Measurements from ENCODE around the gene LRRC25.

The LRRC25 gene

DNA sequence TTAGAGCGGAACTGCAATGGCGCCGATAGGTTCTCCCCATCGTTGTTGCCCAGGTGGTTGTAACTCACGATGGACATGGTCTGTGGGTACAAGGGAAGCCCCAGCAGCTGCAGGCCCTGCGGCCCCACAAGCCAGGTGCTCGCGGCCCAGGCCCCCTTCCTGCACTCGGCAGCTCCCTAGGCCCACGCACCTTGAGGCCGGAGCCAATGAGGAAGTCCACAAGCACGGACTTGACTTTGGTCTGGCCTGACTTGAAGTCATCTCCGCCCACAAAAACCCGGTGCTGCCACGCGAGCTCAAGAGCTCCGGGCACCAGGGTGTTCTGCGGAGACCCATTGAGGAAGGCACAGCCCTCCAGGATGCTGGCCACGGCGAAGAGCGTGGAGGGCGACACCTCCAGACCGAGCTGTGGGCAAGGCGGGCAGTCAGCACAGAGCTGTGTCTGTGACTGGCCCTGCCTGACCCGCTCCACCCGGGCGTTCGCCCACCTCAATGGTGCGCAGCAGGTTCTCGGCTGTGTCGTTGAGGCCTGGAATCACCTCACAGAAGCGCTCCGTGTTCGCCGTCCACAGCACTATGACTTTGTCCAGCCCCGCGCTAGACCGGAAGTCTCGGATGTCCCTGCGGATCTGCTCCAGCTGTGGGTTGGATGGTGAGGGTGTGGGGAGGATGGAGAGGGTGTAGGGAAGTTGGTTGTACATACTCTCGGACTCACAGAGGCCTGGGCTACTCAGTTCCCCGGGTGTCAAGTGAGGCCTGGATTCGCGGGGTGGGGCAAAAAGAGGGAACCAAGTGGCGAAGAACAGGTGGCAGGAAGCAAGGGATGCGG is 38.6 kb upstream of the LRRC25 start:
- no peak for DNase-seq

DNA sequence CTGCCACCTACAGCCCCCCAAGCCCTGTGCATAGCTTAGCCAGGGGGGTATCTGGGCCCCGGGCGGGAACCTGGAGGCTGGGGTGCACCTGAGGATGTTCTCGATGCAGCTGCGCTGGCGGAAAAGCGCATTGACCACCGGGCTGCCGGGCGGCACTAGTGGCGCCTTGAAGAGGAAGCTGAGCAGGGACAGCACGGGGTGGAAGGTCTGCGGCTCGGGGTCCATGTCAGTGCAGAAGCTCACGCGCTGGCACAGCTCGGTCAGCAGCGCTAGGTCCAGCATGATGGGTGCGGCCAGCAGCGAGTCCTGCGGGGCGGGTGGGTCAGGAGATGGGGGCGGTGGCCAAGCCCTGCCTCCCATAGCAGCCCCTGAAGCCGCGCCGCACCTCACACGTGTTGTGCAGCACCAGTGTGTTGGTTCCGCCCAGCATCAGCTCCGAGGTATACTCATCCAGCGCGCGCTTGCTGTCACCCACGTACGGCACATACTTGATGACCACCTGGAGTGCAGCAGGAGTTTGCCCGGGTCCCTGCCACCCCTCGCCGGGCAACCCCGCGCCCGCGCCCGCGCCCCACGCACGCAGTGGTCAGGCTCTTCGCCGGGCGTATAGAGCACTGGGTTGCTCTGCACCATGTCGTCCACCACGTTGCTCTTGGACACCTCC is 37.9 kb upstream of the LRRC25 start:
- no peak for DNase-seq

DNA sequence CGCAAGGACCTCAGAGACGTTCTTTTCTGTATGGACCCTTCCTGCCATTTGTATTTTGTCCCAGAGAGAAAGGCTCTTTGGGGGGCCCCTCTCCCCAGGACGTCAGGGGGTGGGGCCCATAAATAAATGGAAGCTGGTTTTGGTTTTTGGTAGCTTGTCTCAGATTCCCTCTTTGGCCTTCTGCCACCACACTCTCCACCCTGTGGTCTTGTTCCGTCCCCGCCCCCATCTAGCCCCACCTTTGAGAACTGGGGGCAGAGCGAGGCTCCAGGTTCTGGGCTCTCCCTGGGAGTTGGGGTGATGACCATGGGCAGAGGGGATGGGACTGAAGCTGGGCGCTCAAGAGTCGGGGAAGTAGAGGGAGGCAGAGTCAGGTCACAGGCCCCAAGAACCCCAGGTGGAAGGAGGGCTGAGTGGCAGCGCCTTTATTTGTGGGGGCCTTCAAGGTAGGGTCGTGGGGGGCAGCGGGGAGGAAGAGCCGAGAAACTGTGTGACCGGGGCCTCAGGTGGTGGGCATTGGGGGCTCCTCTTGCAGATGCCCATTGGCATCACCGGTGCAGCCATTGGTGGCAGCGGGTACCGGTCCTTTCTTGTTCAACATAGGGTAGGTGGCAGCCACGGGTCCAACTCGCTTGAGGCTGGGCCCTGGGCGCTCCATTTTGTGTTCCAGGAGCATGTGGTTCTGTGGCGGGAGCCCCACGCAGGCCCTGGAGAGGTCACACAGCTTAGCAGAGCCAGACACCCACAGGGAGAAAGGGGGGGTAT is 37.2 kb upstream of the LRRC25 start:
- no peak for DNase-seq

DNA sequence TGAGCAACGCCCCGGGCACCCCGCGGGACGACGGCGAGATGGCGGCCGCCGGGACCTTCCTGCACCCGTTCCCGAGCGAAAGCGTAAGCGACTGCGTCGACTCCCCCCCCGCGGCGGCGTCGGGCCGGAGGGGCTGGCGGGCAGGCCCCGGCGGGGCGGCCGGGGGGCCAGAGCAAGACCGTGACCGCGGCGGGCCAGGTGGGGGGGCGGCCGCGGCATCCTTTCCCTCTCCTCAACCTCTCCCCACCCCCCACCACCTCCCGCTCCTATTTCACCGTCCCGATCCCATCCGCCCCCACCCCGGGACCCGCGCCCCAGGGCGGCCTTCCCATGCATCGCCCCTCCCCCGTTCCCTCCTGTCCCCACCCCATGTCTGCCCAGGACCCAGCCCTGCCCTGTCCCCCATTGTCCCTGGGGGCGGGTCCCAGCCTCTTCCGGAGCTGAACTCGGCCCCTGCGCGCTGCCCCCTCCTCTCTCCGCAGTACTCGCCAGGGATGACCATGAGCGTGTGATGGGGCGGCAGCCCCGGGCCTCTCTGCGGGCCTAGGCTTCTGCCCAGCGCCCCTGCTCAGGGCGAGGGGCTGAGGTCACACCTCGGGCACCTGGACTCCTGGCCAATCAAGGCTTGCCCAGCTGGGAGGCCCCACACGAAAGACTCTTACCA is 36.4 kb upstream of the LRRC25 start:
- DNase-seq: no peak

DNA sequence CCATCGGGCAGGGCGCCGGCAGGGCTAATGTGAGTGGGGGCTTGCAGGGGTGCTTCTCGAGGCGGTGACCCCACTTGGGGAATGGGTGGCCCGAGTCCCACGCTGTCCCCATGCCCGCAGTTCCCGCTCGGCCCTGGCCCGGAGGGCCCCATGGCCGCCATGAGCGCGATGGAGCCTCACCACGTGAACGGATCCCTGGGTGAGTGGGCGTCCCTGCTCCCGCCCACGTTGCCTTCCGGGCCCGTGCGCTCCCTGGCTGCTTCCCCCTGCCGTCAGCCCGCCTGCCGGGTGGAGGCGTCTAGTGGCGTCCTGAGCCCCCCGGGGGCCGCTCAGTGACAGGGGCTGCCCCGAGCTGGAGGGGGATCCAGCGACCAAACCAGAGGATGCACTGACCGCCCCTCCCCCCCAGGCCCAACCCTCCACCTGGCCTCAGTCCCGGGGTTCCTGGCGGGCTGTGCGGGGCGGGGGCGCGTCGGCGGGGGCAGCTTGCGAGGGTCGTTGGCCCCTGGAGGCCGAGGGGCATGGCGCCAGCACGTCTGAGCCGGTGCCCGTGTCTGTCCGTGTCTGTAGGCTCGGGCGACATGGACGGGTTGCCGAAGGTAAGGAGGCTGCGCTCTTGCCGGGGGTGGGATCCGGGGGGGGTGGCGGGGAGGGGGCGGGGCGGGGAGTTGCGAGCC is 35.7 kb upstream of the LRRC25 start:
- DNase-seq: no peak

DNA sequence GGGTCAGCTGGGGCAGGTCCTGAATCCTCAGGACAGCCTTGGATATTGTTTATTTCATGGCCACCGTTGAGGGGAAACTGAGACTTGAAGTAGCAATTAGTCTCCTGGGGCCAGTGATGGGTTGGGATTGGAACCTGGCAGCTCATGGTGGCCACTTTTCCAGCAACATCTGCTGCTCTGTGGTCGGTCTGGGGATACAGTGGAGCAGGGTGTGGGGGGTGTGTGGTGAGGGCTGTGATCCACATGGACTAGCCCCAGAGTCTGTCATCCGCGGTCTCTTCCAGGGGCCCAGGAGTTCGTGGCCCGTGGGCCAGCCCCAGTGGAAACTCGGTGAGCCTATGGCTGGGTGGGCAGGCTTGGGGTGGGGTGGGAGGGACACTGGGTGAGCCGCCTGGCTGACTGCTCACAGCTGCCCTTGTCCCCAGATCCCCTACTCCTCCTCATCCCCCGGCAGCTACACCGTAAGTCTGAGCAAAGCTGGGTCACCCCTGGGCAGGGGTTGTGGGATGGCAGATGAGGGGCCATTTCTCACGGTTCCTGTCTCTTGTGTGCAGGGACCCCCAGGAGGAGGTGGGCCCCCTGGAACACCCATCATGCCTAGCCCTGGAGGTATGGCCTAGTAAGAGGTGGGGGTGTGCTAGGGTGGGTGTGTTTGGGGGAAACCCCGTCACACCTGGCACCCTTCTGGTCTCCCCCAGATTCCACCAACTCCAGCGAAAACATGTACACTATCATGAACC is 35.0 kb upstream of the LRRC25 start:
- DNase-seq: no peak

DNA sequence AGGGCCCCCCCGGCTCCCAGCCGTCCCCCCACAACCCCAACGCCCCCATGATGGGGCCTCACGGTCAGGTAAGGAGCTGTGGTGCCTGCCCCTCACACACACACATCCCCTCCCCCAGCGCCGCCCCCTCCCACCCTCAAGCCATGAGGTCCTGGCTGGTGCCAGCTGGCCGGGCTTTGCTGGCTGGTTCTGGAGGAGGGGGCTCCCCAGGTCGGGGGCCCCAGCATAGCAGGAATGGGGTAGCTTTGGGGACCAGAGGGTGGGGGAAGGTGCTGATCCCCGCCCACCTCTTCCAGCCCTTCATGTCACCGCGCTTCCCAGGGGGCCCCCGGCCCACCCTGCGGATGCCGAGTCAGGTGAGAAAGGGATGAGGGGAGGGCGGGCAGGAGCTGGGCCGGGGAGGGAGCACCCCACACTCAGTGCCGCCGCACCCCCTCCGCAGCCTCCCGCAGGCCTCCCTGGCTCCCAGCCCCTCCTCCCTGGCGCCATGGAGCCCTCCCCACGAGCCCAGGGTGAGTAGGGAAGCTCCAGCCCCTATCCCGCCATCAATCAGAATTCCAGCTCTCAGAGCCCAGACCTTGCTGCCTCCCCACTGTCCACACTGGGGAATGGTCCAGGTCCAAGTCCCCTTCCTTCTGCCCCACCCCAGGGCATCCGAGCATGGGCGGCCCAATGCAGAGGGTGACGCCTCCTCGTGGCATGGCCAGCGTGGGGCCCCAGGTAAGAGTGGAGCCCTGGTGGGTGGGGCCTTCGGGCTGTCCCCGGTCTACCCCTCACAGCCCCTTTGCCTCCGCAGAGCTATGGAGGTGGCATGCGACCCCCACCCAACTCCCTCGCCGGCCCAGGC is 34.2 kb upstream of the LRRC25 start:
- no peak for DNase-seq

DNA sequence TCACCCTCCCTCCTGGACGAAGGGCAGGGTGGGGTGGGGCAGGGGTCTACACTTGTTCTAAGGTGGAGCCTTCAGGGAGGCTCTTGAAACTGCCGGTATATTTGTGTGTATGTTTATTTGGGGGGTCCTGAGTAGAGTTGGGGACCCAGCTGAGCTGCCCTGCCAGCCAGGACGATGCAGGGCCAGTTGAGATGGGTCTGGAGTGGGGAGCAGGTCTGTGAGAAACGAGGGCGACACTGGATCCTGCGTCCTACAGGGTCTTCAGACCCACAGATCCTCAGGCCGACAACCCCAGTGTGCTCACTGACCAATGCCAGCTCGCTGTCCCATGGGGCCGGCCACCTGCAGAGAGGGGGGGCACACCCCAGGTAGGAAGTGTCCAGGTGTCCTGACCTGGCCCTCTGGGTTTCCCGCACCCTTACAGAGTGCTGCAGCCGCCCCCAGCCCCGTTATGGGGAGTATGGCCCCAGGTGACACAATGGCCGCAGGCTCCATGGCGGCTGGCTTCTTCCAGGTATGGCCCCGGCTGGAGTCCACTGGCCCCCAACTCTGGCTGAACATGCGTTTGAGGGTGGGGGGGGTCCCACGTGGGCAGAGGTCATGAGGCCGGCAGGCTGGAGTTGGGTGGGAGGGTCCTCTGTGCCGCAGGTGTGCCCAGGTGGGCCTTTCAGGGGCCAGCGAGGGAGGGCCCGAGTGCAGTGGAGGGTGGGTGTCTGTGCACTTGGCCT is 33.2 kb upstream of the LRRC25 start:
- no peak for DNase-seq

DNA sequence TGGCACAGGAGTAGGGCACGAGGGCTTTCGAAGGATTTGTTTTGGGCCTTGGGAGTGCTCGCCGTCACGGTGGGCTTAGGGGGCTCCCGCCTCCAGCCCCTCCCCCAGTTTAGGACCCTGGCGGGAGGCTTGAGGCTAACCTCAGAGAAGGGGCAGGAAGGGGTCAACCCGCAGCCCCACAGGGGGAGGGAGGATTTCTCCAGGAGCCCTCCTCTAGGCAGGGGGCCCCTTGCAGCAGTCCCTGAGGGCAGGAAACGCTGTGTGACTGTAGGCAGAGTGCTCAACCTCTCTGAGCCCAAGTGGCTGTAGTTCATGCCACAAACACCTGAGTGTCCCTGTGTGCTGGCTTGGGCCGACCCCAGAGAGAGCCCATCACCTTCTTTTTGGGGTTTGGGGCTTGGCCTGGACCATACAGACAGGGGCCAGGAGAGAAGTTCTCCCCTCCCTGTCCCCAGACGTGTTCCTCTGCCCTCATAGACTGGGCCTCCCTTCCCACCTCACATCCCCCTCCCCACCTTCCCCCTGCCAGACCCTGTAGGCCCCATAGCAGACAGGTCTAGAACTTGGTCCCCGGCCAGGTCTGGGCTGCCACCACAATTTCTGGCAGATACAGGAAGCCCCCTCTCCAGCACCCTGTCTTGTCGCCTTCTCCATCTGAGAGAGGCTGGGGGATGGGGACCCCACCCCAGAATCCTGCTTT is 32.4 kb upstream of the LRRC25 start:
- DNase-seq: no peak

DNA sequence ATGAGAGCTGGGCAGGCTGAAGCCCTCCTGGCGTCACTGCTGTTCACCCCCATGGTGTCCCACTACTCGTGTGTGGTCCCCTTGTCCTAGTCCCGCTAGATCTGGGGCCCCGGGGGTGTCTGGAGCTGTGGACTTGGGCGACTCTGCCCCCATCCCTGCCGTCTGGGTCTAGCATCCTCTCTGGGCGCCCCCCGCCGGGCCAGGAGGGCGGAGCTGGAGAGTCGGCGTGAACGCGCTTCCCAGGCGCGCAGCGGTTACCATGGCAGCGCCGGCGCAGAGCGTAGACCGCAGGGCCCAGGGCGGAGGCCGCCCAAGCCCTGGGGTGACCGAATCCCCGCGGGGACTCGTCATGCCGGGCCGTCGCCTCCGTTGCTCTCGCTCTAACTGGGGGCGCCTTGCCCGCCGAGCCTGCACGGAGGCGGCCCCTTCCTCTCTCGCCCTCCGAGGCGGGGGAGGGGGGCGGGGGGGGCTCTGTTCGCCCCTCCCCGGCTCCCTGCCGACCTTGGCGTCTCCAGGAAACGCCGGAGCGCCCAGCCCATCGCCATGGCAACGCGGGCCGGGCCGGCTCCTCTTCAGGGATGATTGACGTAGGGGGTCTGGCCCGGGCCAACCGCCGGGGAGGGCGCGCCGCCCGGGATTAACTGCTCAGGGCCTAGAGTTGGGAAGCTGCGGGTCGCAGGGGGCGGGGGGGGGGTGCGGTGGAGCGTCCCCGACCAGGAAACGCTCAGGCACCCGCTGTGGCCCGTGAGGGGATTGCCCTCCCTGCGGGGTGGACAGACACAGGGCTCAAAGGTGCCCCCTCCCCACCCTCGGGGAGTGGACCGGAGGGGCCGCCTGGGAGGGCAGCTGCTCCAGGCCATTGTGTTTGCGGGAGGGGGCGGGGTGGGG is 31.6 kb upstream of the LRRC25 start:
- DNase-seq: peak; percentile 80

DNA sequence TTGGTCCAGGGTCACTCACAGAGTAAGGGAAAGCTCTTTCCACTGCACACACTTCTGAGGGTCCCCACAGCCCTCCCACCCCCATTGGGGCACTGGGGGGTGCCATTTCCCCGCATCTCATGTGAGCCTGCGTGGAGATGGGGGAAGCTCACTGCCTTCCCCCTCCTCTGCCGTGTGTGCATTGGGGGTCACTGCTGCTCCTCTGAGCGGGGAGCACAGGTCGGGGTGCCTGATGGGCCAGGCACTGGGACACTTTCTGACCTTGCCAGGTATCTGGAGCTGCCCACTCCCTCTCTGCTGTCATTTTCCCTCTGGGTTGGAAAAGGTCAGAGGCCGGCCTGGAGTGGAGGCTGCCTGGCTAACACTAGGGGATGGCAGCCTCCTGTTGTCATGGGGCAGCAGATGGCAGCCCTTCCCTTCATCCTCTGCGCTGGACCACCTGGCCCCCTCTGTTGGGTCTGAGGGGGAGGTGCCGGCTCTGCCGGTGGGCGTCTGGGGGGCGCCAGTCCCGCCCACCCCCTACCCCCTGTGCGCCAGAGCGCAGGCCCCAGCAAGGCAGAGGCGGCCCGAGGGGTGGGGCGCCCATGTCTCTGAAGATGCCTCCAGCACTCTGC is 30.9 kb upstream of the LRRC25 start:
- no peak for DNase-seq

DNA sequence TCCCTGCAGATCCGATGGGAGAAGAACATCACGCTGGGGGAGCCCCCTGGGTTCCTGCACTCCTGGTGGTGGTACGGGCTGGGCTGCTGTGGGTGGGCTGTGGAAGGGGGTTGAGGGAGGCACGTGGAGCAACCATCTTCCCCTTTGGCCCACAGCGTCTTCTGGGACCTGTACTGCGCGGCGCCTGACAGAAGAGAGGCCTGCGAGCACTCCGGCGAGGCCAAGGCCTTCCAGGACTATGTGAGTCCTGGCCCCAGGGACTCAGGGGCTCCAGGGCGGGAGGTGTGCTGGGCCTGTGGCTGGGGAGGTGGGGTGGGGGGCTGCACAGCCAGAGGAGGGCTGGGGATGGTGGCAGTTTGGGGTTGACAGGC is 30.3 kb upstream of the LRRC25 start:
- no peak for DNase-seq

DNA sequence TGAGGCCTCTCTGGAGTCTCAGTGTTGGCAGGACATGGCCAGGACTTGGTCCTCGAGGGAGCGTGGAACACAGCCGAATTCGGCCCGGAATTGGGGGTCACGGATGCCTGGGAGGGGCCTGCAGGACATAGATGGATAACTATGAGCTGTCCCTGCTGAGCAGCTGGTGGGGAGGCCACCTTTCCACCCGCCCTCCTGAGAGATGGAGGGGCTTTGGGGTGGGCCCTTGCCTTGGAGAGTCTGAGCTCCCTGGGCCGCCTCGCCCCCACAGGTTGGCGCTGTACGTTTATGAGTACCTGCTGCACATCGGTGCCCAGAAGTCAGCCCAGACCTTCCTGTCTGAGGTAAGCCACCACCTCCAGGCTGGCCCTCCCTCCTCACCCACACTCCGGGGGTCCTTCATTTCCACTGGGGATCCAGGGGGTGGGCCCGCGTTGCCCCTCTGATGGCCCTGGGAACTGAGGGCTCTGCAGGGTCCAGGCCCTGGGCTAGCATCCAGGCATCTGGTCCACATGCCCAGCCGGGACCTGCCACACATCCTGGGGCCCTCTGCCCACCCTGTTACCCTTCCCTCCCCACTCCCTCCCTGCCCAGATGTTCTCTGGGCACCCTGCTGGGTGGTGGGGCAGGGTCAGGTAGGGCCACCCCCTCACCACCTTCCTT is 29.8 kb upstream of the LRRC25 start:
- no peak for DNase-seq

DNA sequence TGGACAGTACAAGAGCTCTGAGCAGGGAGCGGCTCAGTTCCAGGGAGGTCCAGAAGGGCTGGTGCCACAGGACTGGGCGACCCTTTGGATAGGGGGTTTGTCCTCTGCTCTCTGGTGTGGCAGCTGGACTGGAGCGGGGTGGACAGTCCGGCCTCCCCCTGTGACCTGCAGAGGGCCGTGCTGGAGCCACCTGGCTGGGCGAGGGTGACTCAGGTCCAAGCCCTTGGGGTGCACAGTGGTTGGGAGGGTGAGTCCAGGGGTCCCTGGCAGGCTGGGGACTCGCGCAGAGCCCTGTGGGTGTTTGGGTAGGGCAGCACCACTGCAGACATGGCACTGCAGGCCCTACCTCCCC is 29.0 kb upstream of the LRRC25 start:
- no peak for DNase-seq

DNA sequence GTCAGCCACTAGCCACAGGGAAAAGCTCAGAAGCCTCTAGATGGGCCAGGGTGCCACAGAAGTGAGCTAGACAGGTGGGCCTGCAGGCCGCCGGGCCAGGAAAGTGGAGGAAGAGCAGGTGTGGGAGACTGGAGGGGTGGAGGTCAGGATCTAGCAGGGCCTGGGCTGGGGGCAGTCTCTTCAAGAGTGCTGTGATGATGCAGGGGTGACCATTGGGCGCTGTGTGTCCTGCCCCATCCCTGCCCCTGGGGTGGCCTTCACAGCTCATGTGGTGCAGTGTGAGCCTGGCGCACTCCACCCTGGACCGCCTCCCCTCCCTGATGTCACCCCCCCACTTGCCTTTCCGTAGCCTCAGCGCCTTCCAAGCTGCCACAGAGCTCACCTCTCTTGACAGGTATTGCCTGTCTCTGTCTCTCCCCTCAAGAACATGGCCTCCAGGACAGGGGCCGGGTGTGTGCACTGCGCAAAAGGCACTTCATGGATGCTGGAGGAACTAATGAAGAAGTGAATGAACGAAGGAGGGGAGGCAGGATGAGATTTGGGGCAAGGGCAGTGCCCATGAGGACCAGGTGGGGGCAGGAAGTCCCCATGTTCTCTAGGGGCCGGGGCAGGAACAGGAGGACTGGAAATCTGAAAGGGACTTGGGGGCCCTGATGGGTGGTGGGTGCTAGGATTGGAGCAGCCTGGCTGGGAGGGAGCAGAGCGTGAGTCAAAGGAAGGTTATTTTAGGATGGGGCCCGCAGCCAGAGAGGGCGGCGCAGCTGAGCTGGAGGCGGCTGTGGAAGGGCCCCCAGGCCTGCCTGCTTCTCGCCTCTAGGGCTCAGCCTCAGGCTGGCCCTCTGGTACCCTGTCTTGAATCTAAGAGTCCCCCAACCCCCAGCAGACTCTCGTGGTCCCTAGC is 28.3 kb upstream of the LRRC25 start:
- DNase-seq: no peak

DNA sequence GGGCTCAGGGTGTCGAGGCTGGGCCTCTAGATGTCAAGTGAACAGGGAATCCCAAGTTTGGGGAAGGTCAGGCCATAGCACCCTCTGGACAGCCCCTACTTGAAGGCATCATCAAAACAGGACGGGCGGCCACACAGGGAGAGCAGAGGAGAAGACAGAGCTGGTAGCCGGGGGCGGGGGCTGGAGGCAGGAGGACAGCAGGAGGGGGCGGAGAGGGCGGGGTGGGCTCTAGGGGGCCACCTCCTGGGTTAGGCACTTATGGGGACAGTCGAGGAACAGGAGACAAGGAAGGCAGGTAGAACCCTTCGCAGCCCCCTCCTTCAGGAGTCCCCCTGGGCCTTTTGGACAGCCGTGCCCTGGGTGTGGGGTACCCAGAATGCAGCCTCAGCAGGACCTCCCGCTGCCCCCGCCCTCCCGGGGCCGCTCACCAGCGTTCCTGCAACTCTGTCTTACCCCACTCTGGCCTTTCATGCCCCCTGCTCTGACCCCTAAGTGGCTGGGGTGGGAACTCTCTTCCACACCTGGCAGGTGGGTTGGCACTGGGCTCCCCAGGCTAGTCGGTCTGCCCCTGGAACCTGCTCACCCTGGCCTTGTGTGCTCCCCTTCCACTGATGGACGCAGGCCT is 27.6 kb upstream of the LRRC25 start:
- no peak for DNase-seq
